ENCODE measurements around the gene OCEL1. TPM values are rescaled to one million over a fixed set of nuclear protein-coding genes. Genes with fewer than 3 reads are reported as not detected.

The OCEL1 gene
- total RNA-seq, 1 experiment from 2014 or later = 25.7 TPM

DNA sequence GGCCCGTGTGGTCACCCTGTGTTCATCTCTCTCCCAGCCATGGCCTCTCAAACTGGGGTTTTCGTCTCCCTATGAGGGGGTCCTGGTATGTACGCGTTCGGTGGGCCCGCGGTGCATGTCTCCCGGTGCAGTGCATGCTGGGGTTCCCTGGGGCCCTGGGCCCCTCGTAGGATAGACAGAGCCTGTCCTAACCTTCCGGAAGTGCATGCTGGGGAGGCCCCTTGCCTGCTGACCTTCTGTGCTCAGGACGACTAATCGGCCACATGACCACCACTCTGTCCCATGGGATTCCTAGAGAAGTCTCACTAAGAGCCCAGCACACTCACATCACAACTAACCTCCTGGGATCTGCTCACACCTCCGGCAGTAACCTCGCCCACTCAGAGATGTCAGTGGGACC lies 15.7 kb upstream of the OCEL1 start:
- Histone ChIP-seq H3K23me2 (ENCODE audit: insufficient read length, low read depth, low read length, poor library complexity, severe bottlenecking) (peaks cover 5% of the 10 kb centered on the region), H3K4me1 (ENCODE audit: insufficient read depth, low read length) (no peaks in the 10 kb centered on the region; the same call in 1 of the 2 replicates), H4K91ac (ENCODE audit: insufficient read length, low read depth, low read length) (no peak overlapping the region), H3K56ac (ENCODE audit: insufficient read length, low read depth, low read length) (no peak overlapping the region), H3K79me2 (ENCODE audit: insufficient read depth, low read length) (no peaks in the 10 kb centered on the region), H3K23ac (ENCODE audit: insufficient read length, low read depth, low read length) (no peak overlapping the region), H4K20me1 (ENCODE audit: control insufficient read depth, insufficient read depth, insufficient read length) (peaks cover 2% of the 10 kb centered on the region), H2AK5ac (ENCODE audit: insufficient read length, low read length) (no peak overlapping the region), H3K9ac (ENCODE audit: extremely low read depth, insufficient read length, low read length) (no peak overlapping the region), H3K14ac (ENCODE audit: insufficient read depth, low read length) (no peak overlapping the region), H3T11ph (ENCODE audit: low read length) (no peak overlapping the region), H4K5ac (ENCODE audit: insufficient read length, low read depth, low read length) (no peak overlapping the region), H2BK120ac (ENCODE audit: low read depth, low read length, poor library complexity, severe bottlenecking) (no peak overlapping the region), H4K8ac (replicated peaks; ENCODE audit: insufficient read length, low read depth, low read length) (no peak overlapping the region), H3K9me3 (ENCODE audit: control insufficient read depth, low read depth, low read length) (no peaks in the 10 kb centered on the region), H2BK5ac (ENCODE audit: insufficient read length, low read length) (no peak overlapping the region), H3K18ac (ENCODE audit: insufficient read length, low read depth, low read length) (no peak overlapping the region), H2BK20ac (ENCODE audit: low read depth, low read length, poor library complexity, severe bottlenecking) (no peak overlapping the region), H3K27ac (ENCODE audit: insufficient read length, low read depth, low read length) (no peak overlapping the region), H3K4me2 (ENCODE audit: insufficient read depth, insufficient read length, low read length) (no peak overlapping the region), H2AFZ (ENCODE audit: low read length) (no peak overlapping the region), H2BK15ac (ENCODE audit: low read depth, low read length) (no peak overlapping the region), H3K79me1 (ENCODE audit: insufficient read depth, low read depth, low read length, poor library complexity, severe bottlenecking) (no peaks in the 10 kb centered on the region), H3K4ac (ENCODE audit: low read depth, low read length) (no peak overlapping the region), H3K27me3 (ENCODE audit: insufficient read depth, low read length) (no peaks in the 10 kb centered on the region), H2BK12ac (ENCODE audit: insufficient read length, low read depth, low read length) (no peak overlapping the region)
- TF ChIP-seq, protein P1, sequence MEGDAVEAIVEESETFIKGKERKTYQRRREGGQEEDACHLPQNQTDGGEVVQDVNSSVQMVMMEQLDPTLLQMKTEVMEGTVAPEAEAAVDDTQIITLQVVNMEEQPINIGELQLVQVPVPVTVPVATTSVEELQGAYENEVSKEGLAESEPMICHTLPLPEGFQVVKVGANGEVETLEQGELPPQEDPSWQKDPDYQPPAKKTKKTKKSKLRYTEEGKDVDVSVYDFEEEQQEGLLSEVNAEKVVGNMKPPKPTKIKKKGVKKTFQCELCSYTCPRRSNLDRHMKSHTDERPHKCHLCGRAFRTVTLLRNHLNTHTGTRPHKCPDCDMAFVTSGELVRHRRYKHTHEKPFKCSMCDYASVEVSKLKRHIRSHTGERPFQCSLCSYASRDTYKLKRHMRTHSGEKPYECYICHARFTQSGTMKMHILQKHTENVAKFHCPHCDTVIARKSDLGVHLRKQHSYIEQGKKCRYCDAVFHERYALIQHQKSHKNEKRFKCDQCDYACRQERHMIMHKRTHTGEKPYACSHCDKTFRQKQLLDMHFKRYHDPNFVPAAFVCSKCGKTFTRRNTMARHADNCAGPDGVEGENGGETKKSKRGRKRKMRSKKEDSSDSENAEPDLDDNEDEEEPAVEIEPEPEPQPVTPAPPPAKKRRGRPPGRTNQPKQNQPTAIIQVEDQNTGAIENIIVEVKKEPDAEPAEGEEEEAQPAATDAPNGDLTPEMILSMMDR (conservative IDR thresholded peaks at IDR 0.05) = no peak
- DNase-seq = no peak
- H3K9me3 Mint-ChIP-seq = no peaks in the 10 kb centered on the region
- peaks cover 12 to 20% of the 10 kb centered on the region in 2 experiments for H3K4me1 Mint-ChIP-seq
- no peaks in the 10 kb centered on the region for H3K27me3 Mint-ChIP-seq (ENCODE audit: low read depth)
- H3K36me3 Mint-ChIP-seq (ENCODE audit: insufficient read depth in 1 of 3, low read depth in 3 of 3) = peaks cover 9 to 45% (median 29%) of the 10 kb centered on the region in 3 experiments; a peak in 6 of 7 replicates
- H3K27ac Mint-ChIP-seq = no peak overlapping the region
- no CpG with 5 or more reads among the region's 14 CpGs for WGBS (ENCODE audit: extremely low coverage, insufficient read length, low lambda C conversion rate)
- no peak overlapping the region for H3K4me3 Mint-ChIP-seq

Data from H9 (cell line).